GM18502 (cell line): Measurements from ENCODE around the gene ARL3.
A peak's percentile ranks its signal among the peaks of the same experiment; 100 is the strongest.
"Not testable (repeated sequence)": the region's sequence is repeated elsewhere in the genome, so short reads cannot be mapped to it uniquely, and the experiment has no call there.

Experiments used
- ATAC-seq: cut with Tn5 transposase; IDR thresholded peaks from one replicate; pipeline ENCODE4 v1.9.1; 2021; ENCODE audit warnings: mild to moderate bottlenecking; ENCODE audit not compliant: unreplicated experiment, poor library complexity

The ARL3 gene, protein sequence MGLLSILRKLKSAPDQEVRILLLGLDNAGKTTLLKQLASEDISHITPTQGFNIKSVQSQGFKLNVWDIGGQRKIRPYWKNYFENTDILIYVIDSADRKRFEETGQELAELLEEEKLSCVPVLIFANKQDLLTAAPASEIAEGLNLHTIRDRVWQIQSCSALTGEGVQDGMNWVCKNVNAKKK

GRCh38 chr10:102713814-102714620 is at the start of gene ARL3:
ARL3 (minus strand) TSS chr10:102714397; CDS start chr10:102714275, 122 bp downstream.
- ATAC-seq = peak; percentile 76

GRCh38 chr10:102763037-102763607 is 48.9 kb upstream of the ARL3 start:
- ATAC-seq = no peak

DNA sequence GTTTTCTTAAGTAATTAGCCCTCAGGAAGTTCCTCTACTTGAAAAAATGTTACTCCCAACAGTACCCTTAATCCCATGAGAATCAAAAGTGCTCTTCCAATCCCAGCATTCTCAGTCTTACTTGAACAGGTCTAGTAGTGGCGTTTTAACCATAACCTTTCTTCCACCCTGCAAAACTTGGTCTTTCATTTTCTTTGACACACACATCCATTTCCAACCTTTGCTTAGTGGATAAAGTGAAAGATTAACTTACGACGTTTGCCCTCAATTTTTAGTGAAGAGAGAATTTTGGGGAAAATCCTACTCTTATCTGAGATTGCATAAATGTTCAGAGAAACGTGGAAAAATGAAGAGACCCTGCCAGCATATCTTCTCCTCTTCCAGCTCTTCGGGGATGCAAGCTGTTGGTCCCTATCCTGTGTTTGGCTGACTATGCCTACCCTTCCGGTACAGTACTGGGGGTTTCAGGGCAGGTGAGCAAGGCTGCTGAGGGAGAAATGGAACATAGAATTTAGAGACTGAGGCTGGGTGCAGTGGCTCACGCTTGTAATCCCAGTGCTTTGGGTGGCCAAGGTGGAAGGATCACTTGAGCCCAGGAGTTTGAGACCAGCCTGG is 48.3 kb upstream of the ARL3 start:
- no peak for ATAC-seq

DNA sequence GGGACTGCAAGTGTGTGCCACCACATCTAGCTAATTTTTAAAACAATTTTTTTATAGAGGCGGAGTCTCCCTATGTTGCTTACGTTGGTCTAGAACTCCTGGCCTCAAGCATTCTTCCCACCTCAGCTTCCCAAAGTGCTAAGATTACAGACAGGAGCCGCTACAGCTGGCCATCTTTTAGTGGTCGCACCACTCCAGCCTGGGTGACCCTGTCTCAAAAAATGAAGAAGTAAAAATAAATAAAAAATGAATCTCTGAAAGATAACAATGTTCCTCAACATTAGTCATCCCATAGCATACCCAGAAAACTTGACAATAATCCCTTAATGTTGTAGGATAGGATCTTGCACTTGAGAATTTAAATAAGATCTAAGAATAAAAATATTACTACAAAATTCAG is 47.8 kb upstream of the ARL3 start:
- no peak for ATAC-seq

- no peak for ATAC-seq
These were observed 45.5 kb upstream of the ARL3 start for GRCh38 chr10:102759497-102760210.

GRCh38 chr10:102758933-102759262 is 44.7 kb upstream of the ARL3 start:
- not testable (repeated sequence) for ATAC-seq

DNA sequence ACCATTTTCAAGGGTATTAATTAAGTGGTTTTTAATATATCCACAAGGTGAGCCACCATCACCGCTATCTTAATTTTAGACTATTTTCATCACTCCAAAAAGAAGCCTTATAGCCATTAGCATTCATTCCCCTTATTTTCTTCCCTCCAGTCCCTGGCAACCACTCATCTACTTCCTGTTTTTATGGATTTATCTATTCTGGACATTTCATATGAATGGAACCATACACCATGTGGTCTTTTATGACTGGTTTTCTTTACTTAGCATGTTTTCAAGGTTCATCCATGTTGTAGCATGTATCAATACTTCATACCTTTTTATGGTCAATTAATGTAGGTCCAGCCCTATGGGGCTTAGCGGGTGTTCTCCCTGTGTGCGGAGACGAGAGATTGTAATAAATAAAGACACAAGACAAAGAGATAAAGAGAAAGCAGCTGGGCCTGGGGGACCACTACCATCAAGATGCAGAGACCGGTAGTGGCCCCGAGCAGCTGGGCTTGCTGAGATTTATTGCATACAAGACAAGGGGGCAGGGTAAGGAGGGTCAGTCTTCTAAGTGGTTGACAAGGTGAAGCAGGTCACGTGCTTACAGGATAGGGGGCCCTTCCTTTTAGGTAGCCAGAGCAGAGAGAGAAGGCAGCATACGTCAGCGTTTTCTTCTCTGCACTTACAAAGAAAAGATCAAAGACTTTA is 44.2 kb upstream of the ARL3 start:
- ATAC-seq = no peak

DNA sequence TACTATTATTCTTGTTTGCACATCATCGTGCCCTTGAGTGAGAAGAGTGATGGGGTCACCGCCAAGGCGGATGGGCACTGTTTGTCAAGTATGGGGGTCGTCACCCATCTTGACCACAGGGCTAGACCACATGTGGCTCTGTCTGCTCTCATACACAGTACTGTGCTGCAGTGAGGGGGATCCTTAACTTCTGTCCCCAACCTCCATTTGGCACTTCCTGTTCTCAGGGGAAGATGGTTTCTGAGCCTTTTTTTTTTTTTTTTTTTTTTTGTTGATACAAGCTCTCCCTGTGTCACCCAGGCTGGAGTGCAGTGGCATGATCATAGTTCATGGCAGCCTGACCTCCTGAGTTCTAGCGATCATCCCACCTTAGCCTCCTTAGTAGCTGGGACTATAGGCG is 43.1 kb upstream of the ARL3 start:
- no peak for ATAC-seq

DNA sequence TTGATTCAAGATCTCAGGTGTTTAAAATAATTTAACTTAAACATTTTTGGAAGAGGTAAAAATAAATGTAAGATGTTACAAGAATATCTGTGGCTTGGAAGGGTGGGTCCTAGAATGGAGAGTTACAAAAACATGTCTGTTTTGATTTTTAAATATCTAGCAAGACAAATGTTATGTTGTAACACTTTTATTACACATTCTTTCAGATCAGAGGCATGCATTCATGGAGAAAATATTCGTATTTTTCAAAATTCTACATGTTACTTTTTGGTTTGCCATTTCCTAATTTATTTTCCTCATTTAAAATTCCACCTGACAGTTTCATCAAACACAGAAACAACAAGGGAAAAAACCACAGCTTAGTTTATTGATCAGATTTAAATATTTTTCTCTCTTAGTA is 39.5 kb upstream of the ARL3 start:
- no peak for ATAC-seq

DNA sequence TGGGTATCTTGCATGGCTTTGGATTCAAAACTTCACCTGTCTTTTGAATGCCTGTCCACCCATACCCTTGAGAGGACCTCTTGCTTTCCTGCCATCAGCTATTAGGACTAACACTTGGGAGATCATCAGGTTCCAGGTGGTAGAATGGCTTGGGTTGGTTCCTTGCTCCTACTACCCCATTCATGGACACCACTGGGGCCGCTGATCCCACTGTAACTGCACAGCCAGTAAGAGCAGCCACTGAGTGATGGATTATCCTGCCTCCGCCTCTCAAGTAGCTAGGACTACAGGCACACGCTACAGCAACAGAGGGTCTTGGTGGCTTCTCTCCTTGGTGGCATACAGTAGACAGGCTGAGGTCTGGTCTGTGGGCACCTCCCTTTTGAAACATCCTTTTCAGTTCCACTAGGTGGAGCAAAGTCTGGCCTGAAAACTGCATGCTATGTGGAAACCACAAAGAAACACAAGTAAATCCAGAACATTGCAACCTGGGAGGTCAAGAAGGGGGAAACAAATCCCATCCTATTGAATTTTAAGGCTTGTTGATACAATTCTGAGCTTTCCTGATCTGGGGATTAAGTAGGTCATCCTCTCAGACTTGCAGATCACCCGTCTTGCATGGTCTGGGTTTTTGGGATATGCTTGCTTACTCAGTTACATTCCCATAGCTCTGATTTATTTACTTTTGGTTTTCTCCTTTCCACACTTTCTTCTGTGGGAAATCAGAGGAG is 38.9 kb upstream of the ARL3 start:
- ATAC-seq = peak; percentile 55

DNA sequence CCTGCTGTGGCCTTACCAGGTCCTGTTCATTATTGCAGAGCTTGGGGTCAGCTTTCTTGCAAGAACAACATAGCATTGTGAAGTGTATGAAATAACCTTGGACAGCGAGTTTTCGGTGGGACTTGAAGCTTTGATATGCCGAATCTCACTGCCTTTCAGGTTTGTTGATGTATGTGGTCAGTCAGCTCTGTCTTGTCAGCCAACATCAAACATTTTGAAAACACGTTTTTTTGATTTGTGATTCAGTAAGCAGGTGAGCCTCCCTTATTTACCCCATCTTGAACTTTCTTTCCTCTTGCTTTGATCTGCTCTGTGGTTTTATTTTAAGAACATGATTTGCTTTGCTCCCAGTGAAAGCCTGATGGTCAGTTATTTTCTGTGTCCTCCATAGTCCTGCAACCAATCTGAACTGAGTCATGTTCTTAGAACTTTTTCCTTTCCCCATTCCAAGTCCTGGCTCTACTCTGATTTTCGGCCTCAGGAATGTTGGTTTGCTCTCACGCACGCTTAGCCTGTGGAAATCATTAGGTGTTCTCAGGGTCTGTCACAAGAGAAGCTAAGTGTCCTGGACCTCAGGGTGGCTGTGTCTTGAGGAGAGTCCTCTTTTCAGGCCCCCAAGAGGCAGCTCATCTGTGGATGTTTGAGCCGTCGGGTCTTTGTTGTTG is 38.2 kb upstream of the ARL3 start:
- no peak for ATAC-seq

DNA sequence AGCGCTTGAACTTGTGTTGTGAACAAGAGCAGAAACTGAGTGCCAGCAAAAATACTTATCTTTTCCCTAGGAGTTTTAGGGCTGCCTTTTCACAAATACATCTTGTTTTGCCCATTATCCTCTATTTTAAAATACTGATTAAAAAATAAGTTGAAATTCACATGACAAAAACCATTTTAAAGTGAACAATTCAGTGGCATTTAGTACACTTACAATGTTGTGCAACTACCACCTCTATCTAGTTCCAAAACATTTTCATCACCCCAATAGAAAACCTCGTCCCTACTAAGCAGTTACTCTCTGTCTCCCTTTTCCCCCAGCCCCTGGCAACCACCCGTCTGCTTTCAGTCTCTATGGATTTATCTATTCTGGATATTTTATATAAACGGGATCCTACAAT is 31.0 kb upstream of the ARL3 start:
- ATAC-seq = no peak

DNA sequence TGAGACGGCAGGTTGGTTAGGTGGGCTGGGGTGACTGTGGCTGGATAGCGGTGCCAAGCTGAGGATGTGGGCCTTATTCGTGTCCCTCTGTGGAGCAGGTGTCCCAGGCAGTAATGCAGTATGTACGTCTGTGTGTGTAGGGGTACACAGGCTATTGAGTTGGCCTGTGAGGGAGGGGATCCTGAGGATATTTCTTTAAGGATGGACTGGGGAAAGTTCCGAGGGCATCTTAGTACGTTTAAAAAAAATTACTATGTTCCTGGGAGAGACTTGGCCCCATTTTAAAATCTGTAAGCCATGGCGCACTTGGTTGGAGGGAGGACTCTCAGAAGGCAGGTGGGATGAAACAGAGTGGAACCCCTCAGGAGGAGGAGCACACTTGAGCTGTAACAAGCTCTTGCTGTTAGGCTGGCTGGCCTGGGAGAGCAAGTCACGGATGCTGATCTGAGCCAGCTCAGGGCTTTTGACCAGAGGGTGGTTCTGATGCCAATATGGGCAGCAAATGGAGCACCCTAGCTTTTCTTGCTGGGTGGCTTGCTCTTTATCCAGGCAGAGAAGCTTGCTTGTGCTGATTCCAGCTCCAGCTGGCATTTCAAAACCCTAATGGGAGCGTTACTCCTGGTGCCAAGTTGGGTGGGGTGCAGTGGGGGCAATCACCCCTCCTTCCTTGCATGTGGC is 30.3 kb upstream of the ARL3 start:
- ATAC-seq = peak; percentile 7

DNA sequence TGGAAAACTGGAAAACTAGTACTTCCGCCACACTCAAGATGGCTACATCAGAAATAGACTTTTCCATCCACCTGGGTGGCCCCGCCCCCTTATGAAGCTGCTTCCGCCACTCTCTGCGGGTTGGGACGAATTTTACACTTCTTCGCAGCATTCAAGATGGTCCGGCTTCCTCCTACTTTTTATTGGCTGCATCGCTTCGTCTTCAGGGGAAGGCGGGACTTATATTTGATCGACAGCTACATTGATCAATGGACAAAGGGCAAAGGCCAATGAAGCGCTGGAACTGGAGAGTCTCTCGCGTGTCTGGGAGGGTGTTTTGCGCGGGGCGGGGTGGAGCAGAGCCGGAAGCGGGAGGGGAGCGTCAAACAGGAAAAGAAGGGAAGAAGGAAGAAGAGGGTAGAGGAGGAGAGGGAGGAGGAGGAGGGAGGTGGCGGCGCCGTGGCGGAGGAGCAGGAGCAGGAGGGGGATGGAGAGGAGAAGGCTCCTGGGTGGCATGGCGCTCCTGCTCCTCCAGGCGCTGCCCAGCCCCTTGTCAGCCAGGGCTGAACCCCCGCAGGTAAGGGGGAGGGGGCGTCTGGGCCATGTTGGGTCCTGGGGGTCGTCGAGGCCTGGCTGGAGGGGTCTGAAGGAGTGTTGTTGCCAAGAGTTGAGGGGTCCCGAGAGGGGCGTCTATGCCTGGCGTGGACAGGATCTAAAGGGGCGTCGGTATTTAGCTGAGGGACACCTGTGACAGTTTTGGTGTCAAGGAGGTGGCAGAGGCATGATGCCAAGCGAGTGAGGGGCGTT is 29.6 kb upstream of the ARL3 start, which contains the start of gene WBP1L:
Gene WBP1L (plus strand): TSS at position 361 of the 786 bp plus-strand sequence. CDS start 106 bp downstream, at position 467.
- ATAC-seq = peak; percentile 98

- no peak for ATAC-seq
These were observed 28.9 kb upstream of the ARL3 start for GRCh38 chr10:102743078-102743587.

DNA sequence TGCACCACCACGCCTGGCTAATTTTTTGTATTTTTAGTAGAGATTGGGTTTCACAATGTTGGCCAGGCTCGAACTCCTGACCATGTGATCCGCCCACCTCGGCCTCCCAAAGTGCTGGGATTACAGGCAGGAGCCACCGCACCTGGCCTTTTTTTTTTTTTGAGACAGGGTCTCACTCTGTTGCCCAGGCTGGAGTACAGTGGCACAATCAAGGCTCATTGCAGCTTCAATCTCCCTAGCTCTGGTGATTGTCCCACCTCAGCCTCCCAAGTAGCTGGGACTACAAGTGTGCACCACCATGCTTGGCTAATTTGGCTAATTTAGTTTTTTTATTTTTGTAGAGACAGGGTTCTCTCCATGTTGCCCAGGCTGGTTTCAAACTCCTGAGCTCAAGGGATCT is 28.1 kb upstream of the ARL3 start:
- ATAC-seq = not testable (repeated sequence)

GRCh38 chr10:102741726-102742237 is 27.6 kb upstream of the ARL3 start:
- ATAC-seq = no peak
